BJ (cell line): ENCODE results near the gene LRRC8C. TPM values are rescaled to one million over a fixed set of nuclear protein-coding genes. Genes with fewer than 3 reads are reported as not detected.

Source experiments
- CTCF ChIA-PET: fragments of 350-600 bp; formaldehyde crosslinking; extraction: SDS; loops from one replicate; lab custom pipeline; 2021; ENCODE audit warnings: antibody characterized with exemption, inconsistent platforms; lab: Yijun Ruan, JAX
- POLR2A ChIA-PET: fragments of 300-600 bp; sonication (Branson Sonifier 250); formaldehyde crosslinking; extraction: SDS; loops from one replicate; lab custom pipeline; 2021; ENCODE audit warnings: antibody characterized with exemption; lab: Charles Lee
- DNase-seq: peaks from one replicate; pipeline ENCODE4 v3.0.0-alpha.2; 2011; ENCODE audit warnings: low read depth
- H3K27me3 ChIP-seq: 2 replicates; pipeline ENCODE4 v1.6.0; 2011; ENCODE audit warnings: low read length; ENCODE audit not compliant: control insufficient read depth, insufficient read depth
- H3K36me3 ChIP-seq: 2 replicates; pipeline ENCODE4 v1.5.1; 2011; ENCODE audit warnings: low read length; ENCODE audit not compliant: control insufficient read depth, insufficient read depth
- H3K4me3 ChIP-seq: 2 replicates; pipeline ENCODE4 v1.5.1; 2011; ENCODE audit warnings: low read depth, mild to moderate bottlenecking, control low read depth, low read length
- CTCF ChIP-seq: IDR thresholded peaks from 2 replicates; pipeline ENCODE4 v1.5.1; 2011; ENCODE audit warnings: low read depth, mild to moderate bottlenecking, control low read depth, inconsistent platforms, low read length, moderate library complexity; ENCODE audit not compliant: insufficient read depth
- polyA plus RNA-seq: library from polyadenylated mRNA; depleted of rRNA; stranded (reverse); fragments of >200 nt; gene quantifications from 2 replicates; pipeline ENCODE4 v1.2.3, GENCODE V29; 2011

Gene LRRC8C
- polyA plus RNA-seq, 1 experiment = 3.6 TPM

GRCh38 chr1:89607586-89608318 lies 25.2 kb upstream of the LRRC8C start:
- DNase-seq = no peak
- no peak for TF ChIP-seq CTCF
- Histone ChIP-seq H3K36me3 (no peaks in the 10 kb centered on the region), H3K27me3 (no peaks in the 10 kb centered on the region), H3K4me3 (no peak overlapping the region)
- ChIA-PET CTCF (interaction anchor here (0.6 to 2.5 kb wide), 2 partner anchors 11 to 155 kb away, joined by 3 to 6 read pairs; no protein-coding TSS in a partner anchor), POLR2A (no interaction called here)

- no peak overlapping the region for H3K4me3 ChIP-seq
- ChIA-PET CTCF (interaction anchor here (0.6 to 2.5 kb wide), 3 partner anchors 10 to 154 kb away, joined by 3 to 6 read pairs (median 4); no protein-coding TSS in a partner anchor), POLR2A (no interaction called here)
- TF ChIP-seq CTCF = no peak
- no peak for DNase-seq
- H3K27me3 ChIP-seq = no peaks in the 10 kb centered on the region
- H3K36me3 ChIP-seq = no peaks in the 10 kb centered on the region
Measured at GRCh38 chr1:89608319-89608983, 24.5 kb upstream of the LRRC8C start.

- ChIA-PET CTCF (interaction anchor here (0.9 to 2.5 kb wide), 3 partner anchors 10 to 154 kb away, joined by 4 to 6 read pairs (median 4); no protein-coding TSS in a partner anchor), POLR2A (no interaction called here)
- Histone ChIP-seq H3K4me3 (no peak overlapping the region), H3K27me3 (no peaks in the 10 kb centered on the region), H3K36me3 (no peaks in the 10 kb centered on the region)
- TF ChIP-seq CTCF = no peak
- DNase-seq = no peak
Measured at GRCh38 chr1:89608984-89609725, 23.8 kb upstream of the LRRC8C start.

GRCh38 chr1:89609781-89610456 lies 23.0 kb upstream of the LRRC8C start:
- no peak for DNase-seq
- Histone ChIP-seq H3K4me3 (no peak overlapping the region), H3K36me3 (no peaks in the 10 kb centered on the region), H3K27me3 (no peaks in the 10 kb centered on the region)
- CTCF ChIA-PET = interaction anchor here (0.9 to 2.5 kb wide), 3 partner anchors 11 to 153 kb away, joined by 4 to 6 read pairs (median 4); no protein-coding TSS in a partner anchor
- POLR2A ChIA-PET = no interaction called here
- no peak for TF ChIP-seq CTCF
